Upper lobe of left lung (tissue), 4 donors: ENCODE data around the gene RAB9B.
A peak's percentile ranks its signal among the peaks of the same experiment; 100 is the strongest.

Experiments
- CTCF ChIP-seq, 6 experiments: fragments of 450-650 bp in 4 of 6; fragments of 200-600 bp in 2 of 6; sonication (generic) in 2 of 6; IDR thresholded peaks; one replicate each; pipeline ENCODE4 v1.5.1; 2016 to 2019; ENCODE audit warnings: antibody characterized with exemption in 6 of 6
- POLR2A ChIP-seq, 4 donors: fragments of 450-650 bp; IDR thresholded peaks; one replicate each; pipeline ENCODE4 v1.5.1; 2016 to 2017; ENCODE audit warnings: antibody characterized with exemption in 4 of 4, mild to moderate bottlenecking in 2 of 4
- POLR2AphosphoS5 ChIP-seq, 2 donors: sonication (generic); formaldehyde crosslinking; IDR thresholded peaks; one replicate each; pipeline ENCODE4 v1.5.1; 2017; ENCODE audit warnings: antibody characterized with exemption in 2 of 2

DNA sequence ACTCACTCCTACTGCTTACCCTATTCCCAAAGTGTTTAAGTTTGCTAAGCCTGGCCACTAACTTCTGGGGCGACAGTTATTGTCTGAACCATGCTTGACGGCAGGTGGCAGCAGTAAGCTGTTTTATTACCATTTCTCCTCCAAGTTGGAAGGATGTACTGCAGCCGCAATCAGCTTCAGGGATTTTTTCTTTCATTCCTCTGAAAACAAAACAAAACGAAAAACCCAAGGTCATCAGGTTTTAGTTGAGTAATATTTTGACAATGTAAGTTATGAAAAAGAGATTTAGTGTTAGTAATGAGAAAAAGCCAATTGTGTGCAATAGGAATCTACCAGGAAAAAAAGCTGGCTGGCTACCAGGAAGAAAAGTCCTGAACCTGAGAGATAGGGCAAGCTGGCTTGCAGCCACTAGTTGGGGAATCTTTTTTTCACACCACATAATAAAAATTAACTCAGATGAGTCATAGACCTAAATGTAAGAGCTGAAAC, 13.2 kb upstream of the RAB9B start:
- TF ChIP-seq CTCF (IDR thresholded peaks at IDR 0.05) (peak; percentile 33 to 60 (median 44)), POLR2AphosphoS5 (IDR thresholded peaks at IDR 0.05) (no peak), POLR2A (IDR thresholded peaks at IDR 0.05) (no peak)
